Bronchial epithelial cell (primary cell): Measurements from ENCODE around the gene TRDMT1. TPM values are rescaled to one million over a fixed set of nuclear protein-coding genes. Genes with fewer than 3 reads are reported as not detected.
A peak's percentile ranks its signal among the peaks of the same experiment; 100 is the strongest.

Source experiments
- DNase-seq: peaks from one replicate; pipeline ENCODE4 v3.0.0-alpha.2; 2010; ENCODE audit warnings: low read depth
- FAIRE-seq: peaks from 2 replicates; lab custom pipeline; 2011; peaks lifted over from hg19 to GRCh38; lab: Jason Lieb, UNC
- H3K27me3 ChIP-seq: 2 replicates; pipeline ENCODE4 v1.5.1; 2011; ENCODE audit warnings: low read length; ENCODE audit not compliant: control insufficient read depth, insufficient read depth
- H3K36me3 ChIP-seq: 2 replicates; pipeline ENCODE4 v1.5.1; 2011; ENCODE audit warnings: low read length; ENCODE audit not compliant: control insufficient read depth, insufficient read depth
- H3K4me3 ChIP-seq: 2 replicates; pipeline ENCODE4 v1.5.1; 2011; ENCODE audit warnings: mild to moderate bottlenecking, low read depth, low read length, control low read depth
- CTCF ChIP-seq: IDR thresholded peaks from 2 replicates; pipeline ENCODE4 v1.5.1; 2011; ENCODE audit warnings: mild to moderate bottlenecking, moderate library complexity, low read length, control low read depth, inconsistent platforms; ENCODE audit not compliant: insufficient read depth, severe bottlenecking
- total RNA-seq: library from RNA; depleted of rRNA; stranded (reverse); fragments of >200 nt; gene quantifications from 2 replicates; pipeline ENCODE4 v1.2.1, GENCODE V29; 2014

TRDMT1 gene
- total RNA-seq, 1 donor from 2014 or later, result 1.3 TPM

DNA sequence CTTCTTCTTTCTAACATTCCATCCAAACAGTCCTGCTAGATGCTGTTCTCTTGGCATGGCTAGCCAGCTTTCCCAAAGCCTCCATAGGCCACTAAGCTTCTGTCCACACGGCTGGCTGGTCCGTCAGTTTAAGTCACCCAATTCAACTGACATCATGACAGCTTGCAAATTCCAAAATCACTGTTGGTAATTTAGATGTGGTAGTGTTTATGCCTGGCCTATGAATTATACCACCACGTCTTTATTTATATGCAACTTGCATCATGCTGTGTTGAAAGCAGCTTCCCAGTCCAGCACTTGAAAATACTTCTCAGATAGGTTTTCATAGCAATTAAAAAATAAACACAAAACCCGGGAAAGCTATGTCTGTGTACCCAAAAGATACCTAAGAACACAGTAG, 24.3 kb upstream of the TRDMT1 start:
- FAIRE-seq (no peak), DNase-seq (no peak)
- Histone ChIP-seq H3K27me3 (no peaks in the 10 kb centered on the region), H3K4me3 (no peak overlapping the region), H3K36me3 (no peaks in the 10 kb centered on the region)
- no peak for TF ChIP-seq CTCF

DNA sequence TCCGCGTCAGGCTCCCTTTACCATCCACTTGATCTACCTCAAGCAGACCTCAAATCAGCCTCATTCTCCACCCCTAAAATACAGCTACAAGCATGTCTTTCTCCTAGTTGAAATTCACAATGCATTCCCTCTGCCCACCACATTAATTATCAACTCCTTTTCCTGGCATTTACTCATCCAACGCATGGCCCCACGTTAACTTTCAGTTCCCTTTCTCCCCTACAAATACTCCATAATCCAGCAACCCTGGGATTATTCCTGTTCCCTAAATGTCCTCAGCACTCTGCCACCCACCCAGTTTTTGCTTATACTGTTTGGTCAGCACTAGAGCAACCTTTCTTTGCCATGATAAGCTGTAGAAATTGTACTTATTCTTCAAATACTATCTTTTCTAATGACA, 20.9 kb upstream of the TRDMT1 start:
- H3K27me3 ChIP-seq, result no peaks in the 10 kb centered on the region
- no peak for TF ChIP-seq CTCF
- no peak for FAIRE-seq
- no peaks in the 10 kb centered on the region for H3K36me3 ChIP-seq
- no peak for DNase-seq
- H3K4me3 ChIP-seq, result no peak overlapping the region

GRCh38 chr10:17220652-17221100, 19.2 kb upstream of the TRDMT1 start:
- FAIRE-seq, result no peak

DNA sequence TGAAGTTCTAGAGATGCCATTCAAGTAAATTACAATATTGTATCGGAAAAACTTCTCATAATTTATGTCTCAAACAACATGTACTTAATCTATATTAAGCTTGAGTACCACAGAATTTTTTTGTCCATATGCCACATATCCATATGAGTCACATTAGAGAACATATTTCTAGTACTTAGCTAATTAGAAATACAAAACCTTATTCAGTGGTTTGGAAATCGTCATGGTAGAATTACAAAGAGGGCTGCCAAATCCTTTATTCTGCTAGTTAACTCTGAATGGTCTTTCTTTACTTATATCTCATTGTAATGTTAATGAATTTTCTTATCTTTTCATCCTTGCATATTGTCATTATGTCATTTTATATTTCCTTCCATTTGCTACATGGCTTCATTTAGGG, 17.6 kb upstream of the TRDMT1 start:
- H3K36me3 ChIP-seq, result no peaks in the 10 kb centered on the region
- DNase-seq, result peak; percentile 64
- H3K27me3 ChIP-seq, result no peaks in the 10 kb centered on the region
- no peak for TF ChIP-seq CTCF
- no peak overlapping the region for H3K4me3 ChIP-seq
- FAIRE-seq, result no peak

More at GRCh38 chr10:17220652-17221100, 19.2 kb upstream of the TRDMT1 start:
- TF ChIP-seq CTCF, result no peak
- Histone ChIP-seq H3K36me3 (no peaks in the 10 kb centered on the region), H3K4me3 (no peak overlapping the region), H3K27me3 (no peaks in the 10 kb centered on the region)
- no peak for DNase-seq

GRCh38 chr10:17217631-17218232, 16.3 kb upstream of the TRDMT1 start:
- Histone ChIP-seq H3K27me3 (no peaks in the 10 kb centered on the region), H3K4me3 (no peak overlapping the region), H3K36me3 (no peaks in the 10 kb centered on the region)
- no peak for TF ChIP-seq CTCF
- FAIRE-seq, result no peak
- DNase-seq, result peak; percentile 48

DNA sequence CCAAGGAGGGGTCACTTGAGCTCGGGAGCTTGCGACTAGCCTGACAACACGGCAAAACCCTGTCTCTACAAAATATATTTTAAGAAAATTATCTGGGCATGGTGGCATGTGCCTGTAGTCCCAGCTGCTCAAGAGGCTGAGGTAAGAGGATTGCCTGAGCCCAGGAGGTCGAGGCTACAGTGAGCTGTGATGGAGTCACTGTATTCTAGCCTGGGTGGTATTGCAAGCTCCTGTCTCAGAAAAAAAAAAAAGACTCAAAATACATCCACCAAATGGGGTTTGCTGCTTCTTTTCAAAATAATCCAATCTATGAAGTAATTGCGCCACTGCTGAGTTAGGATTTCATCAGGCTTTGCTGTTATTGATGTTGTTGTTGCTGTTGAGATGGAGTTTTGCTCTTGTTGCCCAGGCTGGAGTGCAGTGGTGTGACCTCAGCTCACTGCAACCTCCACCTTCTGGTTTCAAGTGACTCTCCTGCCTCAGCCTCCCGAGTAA, 15.5 kb upstream of the TRDMT1 start:
- Histone ChIP-seq H3K4me3 (no peak overlapping the region), H3K36me3 (no peaks in the 10 kb centered on the region), H3K27me3 (no peaks in the 10 kb centered on the region)
- no peak for DNase-seq
- no peak for TF ChIP-seq CTCF
- FAIRE-seq, result no peak
